Measurements from ENCODE around the gene PITHD1.
"Not testable (repeated sequence)": the region's sequence is repeated elsewhere in the genome, so short reads cannot be mapped to it uniquely, and the experiment has no call there.

Gene PITHD1

GRCh38 chr1:23792151-23792945 lies 14.1 kb downstream of the PITHD1 start:
- Histone ChIP-seq H3K79me2 (ENCODE audit: insufficient read depth, low read length) (peaks cover 33% of the 10 kb centered on the region), H3K4me2 (ENCODE audit: low read depth, low read length, poor library complexity, severe bottlenecking) (peak overlapping the region; percentile 92), H4K20me1 (ENCODE audit: insufficient read depth, low read length, poor library complexity, severe bottlenecking) (peaks cover 21% of the 10 kb centered on the region), H3K9me3 (ENCODE audit: insufficient read depth, low read depth, low read length) (no peaks in the 10 kb centered on the region), H3K9ac (ENCODE audit: low read depth, low read length, poor library complexity, severe bottlenecking) (peak overlapping the region; percentile 87), H3K4me3 (ENCODE audit: low read length, poor library complexity, severe bottlenecking) (peak overlapping the region; percentile 100), H3K9me2 (replicated peaks; ENCODE audit: low read depth, low read length) (no peaks in the 10 kb centered on the region), H2AFZ (ENCODE audit: low read length) (no peak overlapping the region), H3K27me3 (ENCODE audit: insufficient read depth, low read length, poor library complexity, severe bottlenecking) (peaks cover 4% of the 10 kb centered on the region), H3F3A (ENCODE audit: low read depth) (peaks cover 8% of the 10 kb centered on the region; the same call in 1 of the 2 replicates), H3K4me1 (ENCODE audit: insufficient read depth, low read length, poor library complexity, severe bottlenecking) (peaks cover 12% of the 10 kb centered on the region), H3K36me3 (ENCODE audit: insufficient read depth, low read length) (peaks cover 21% of the 10 kb centered on the region; the same call in 1 of the 2 replicates)
- no peak for TF ChIP-seq EZH2phosphoT487 (IDR thresholded peaks at IDR 0.05; ENCODE audit: borderline replicate concordance)
- TF ChIP-seq CTCF (conservative IDR thresholded peaks at IDR 0.05; ENCODE audit: low read length) = no peak

GRCh38 chr1:23793018-23793781 lies 15.0 kb downstream of the PITHD1 start:
- Histone ChIP-seq H3K36me3 (ENCODE audit: insufficient read depth, low read length) (peaks cover 17% of the 10 kb centered on the region; the same call in 1 of the 2 replicates), H2AFZ (ENCODE audit: low read length) (no peak overlapping the region), H3K4me3 (ENCODE audit: low read length, poor library complexity, severe bottlenecking) (peak overlapping the region; percentile 100), H3K9me3 (ENCODE audit: insufficient read depth, low read depth, low read length) (no peaks in the 10 kb centered on the region), H3K9me2 (replicated peaks; ENCODE audit: low read depth, low read length) (no peaks in the 10 kb centered on the region), H3K4me1 (ENCODE audit: insufficient read depth, low read length, poor library complexity, severe bottlenecking) (peaks cover 12% of the 10 kb centered on the region), H3K4me2 (ENCODE audit: low read depth, low read length, poor library complexity, severe bottlenecking) (peak overlapping the region; percentile 92), H4K20me1 (ENCODE audit: insufficient read depth, low read length, poor library complexity, severe bottlenecking) (peaks cover 21% of the 10 kb centered on the region), H3K9ac (ENCODE audit: low read depth, low read length, poor library complexity, severe bottlenecking) (peak overlapping the region; percentile 87), H3K27me3 (ENCODE audit: insufficient read depth, low read length, poor library complexity, severe bottlenecking) (peaks cover 4% of the 10 kb centered on the region), H3F3A (ENCODE audit: low read depth) (peaks cover 8% of the 10 kb centered on the region; the same call in 1 of the 2 replicates), H3K79me2 (ENCODE audit: insufficient read depth, low read length) (peaks cover 33% of the 10 kb centered on the region)
- no peak for TF ChIP-seq CTCF (conservative IDR thresholded peaks at IDR 0.05; ENCODE audit: low read length)
- TF ChIP-seq EZH2phosphoT487 (IDR thresholded peaks at IDR 0.05; ENCODE audit: borderline replicate concordance) = no peak

- Histone ChIP-seq H4K20me1 (ENCODE audit: insufficient read depth, low read length, poor library complexity, severe bottlenecking) (peaks cover 21% of the 10 kb centered on the region), H2AFZ (ENCODE audit: low read length) (no peak overlapping the region)
Observed at GRCh38 chr1:23793861-23794731, 15.9 kb downstream of the PITHD1 start.

GRCh38 chr1:23794732-23795182 lies 16.5 kb downstream of the PITHD1 start:
- not testable (repeated sequence) for H3K9ac ChIP-seq (ENCODE audit: low read depth, low read length, poor library complexity, severe bottlenecking); H3F3A ChIP-seq (ENCODE audit: low read depth); H2AFZ ChIP-seq (ENCODE audit: low read length); H3K4me3 ChIP-seq (ENCODE audit: low read length, poor library complexity, severe bottlenecking); H3K27me3 ChIP-seq (ENCODE audit: insufficient read depth, low read length, poor library complexity, severe bottlenecking); H3K4me2 ChIP-seq (ENCODE audit: low read depth, low read length, poor library complexity, severe bottlenecking); H3K9me3 ChIP-seq (ENCODE audit: insufficient read depth, low read depth, low read length); H3K9me2 ChIP-seq (replicated peaks; ENCODE audit: low read depth, low read length)
- peaks cover 16% of the 10 kb centered on the region for H3K4me1 ChIP-seq (ENCODE audit: insufficient read depth, low read length, poor library complexity, severe bottlenecking)
- peaks cover 33% of the 10 kb centered on the region for H3K79me2 ChIP-seq (ENCODE audit: insufficient read depth, low read length)
- peaks cover 22% of the 10 kb centered on the region for H4K20me1 ChIP-seq (ENCODE audit: insufficient read depth, low read length, poor library complexity, severe bottlenecking)
- peaks cover 16% of the 10 kb centered on the region; the same call in 1 of the 2 replicates for H3K36me3 ChIP-seq (ENCODE audit: insufficient read depth, low read length)

More at GRCh38 chr1:23793861-23794731, 15.9 kb downstream of the PITHD1 start:
- no peak overlapping the region for H3K4me3 ChIP-seq (ENCODE audit: low read length, poor library complexity, severe bottlenecking)
- no peak for TF ChIP-seq EZH2phosphoT487 (IDR thresholded peaks at IDR 0.05; ENCODE audit: borderline replicate concordance)
- TF ChIP-seq CTCF (conservative IDR thresholded peaks at IDR 0.05; ENCODE audit: low read length) = no peak
- peaks cover 16% of the 10 kb centered on the region; the same call in 1 of the 2 replicates for H3K36me3 ChIP-seq (ENCODE audit: insufficient read depth, low read length)
- peaks cover 33% of the 10 kb centered on the region for H3K79me2 ChIP-seq (ENCODE audit: insufficient read depth, low read length)
- peak overlapping the region; percentile 92 for H3K4me2 ChIP-seq (ENCODE audit: low read depth, low read length, poor library complexity, severe bottlenecking)
- H3K9ac ChIP-seq (ENCODE audit: low read depth, low read length, poor library complexity, severe bottlenecking) = no peak overlapping the region
- no peaks in the 10 kb centered on the region for H3K9me3 ChIP-seq (ENCODE audit: insufficient read depth, low read depth, low read length)
- peaks cover 5% of the 10 kb centered on the region; the same call in 1 of the 2 replicates for H3F3A ChIP-seq (ENCODE audit: low read depth)
- H3K4me1 ChIP-seq (ENCODE audit: insufficient read depth, low read length, poor library complexity, severe bottlenecking) = peaks cover 12% of the 10 kb centered on the region
- H3K27me3 ChIP-seq (ENCODE audit: insufficient read depth, low read length, poor library complexity, severe bottlenecking) = peaks cover 4% of the 10 kb centered on the region
- no peaks in the 10 kb centered on the region for H3K9me2 ChIP-seq (replicated peaks; ENCODE audit: low read depth, low read length)
